Transverse colon (tissue), 4 donors: ENCODE data around the gene AGBL4. TPM values are rescaled to one million over a fixed set of nuclear protein-coding genes. Genes with fewer than 3 reads are reported as not detected.

Experiments used
- DNase-seq: peaks from one replicate; pipeline ENCODE4 v3.0.0-alpha.2; 2019
- H3K27ac ChIP-seq, 4 donors: fragments of 200-600 bp; sonication (generic); 2 replicates each; pipeline ENCODE4 v1.5.1; 2016 to 2018; ENCODE audit warnings: inconsistent platforms in 4 of 4
- H3K27me3 ChIP-seq: fragments of 200-600 bp; sonication (generic); 2 replicates; pipeline ENCODE4 v1.5.1; 2017; ENCODE audit warnings: inconsistent platforms
- H3K36me3 ChIP-seq, 4 donors: fragments of 200-600 bp; sonication (generic); 2 replicates each; pipeline ENCODE4 v1.5.1; 2017 to 2019; ENCODE audit warnings: inconsistent platforms in 4 of 4
- H3K4me1 ChIP-seq, 4 donors: fragments of 200-600 bp; sonication (generic); 2 replicates each; pipeline ENCODE4 v1.5.1; 2017 to 2020; ENCODE audit warnings: inconsistent platforms in 4 of 4
- H3K4me3 ChIP-seq, 4 donors: fragments of 200-600 bp; sonication (generic); 1 replicate in 1 of 4; 2 replicates in 3 of 4; pipeline versions ENCODE4 v1.5.1 to v1.6.1; 2017 to 2019; ENCODE audit warnings: inconsistent platforms in 4 of 4
- H3K9me3 ChIP-seq, 2 donors: fragments of 200-600 bp; sonication (generic); 2 replicates each; pipeline ENCODE4 v1.5.1; 2017 to 2019; ENCODE audit warnings: inconsistent platforms in 2 of 2
- EP300 ChIP-seq: sonication (generic); formaldehyde crosslinking; IDR thresholded peaks from one replicate; pipeline ENCODE4 v1.6.1; 2017; ENCODE audit warnings: antibody characterized with exemption, low read depth
- POLR2A ChIP-seq: fragments of 450-650 bp; IDR thresholded peaks from one replicate; pipeline ENCODE4 v1.6.1; 2016; ENCODE audit warnings: antibody characterized with exemption, mild to moderate bottlenecking, moderate library complexity
- POLR2AphosphoS5 ChIP-seq, 3 donors: sonication (generic); formaldehyde crosslinking; IDR thresholded peaks; one replicate each; pipeline ENCODE4 v1.6.1; 2016; ENCODE audit warnings: antibody characterized with exemption in 3 of 3
- WGBS, 2 donors: methylation state at CpG; one replicate each; pipeline ENCODE4 v1.1.5; 2018; ENCODE audit warnings: low coverage in 1 of 2; 5-methylcytosine and 5-hydroxymethylcytosine counted together
- in situ Hi-C, 4 donors: fragments of 200-750 bp; cut with MboI; loops; one replicate each; pipeline versions ENCODE4 v1.15.0 to v1.15.1; 2017; ENCODE audit warnings: low sequenced_read_pairs in 3 of 4, low pct_ligation_motif_present in 1 of 4, low pct_unique_long_range_greater_than_20kb in 1 of 4
- intact Hi-C: fragments of 100-400 bp; cut with DNase I; formaldehyde crosslinking; loops from one replicate; pipeline ENCODE4 v1.15.1; 2023; ENCODE audit warnings: low total_unique reads
- total RNA-seq, 4 donors: library from RNA; depleted of rRNA; stranded (reverse); fragments of >200 nt; gene quantifications; one replicate each; pipeline ENCODE4 v1.1.0, GENCODE V29; 2016
- TF ChIP-seq, protein P1 (sequence below), 5 experiments: fragments of 200-600 bp in 3 of 5; fragments of 450-650 bp in 2 of 5; sonication (generic) in 3 of 5; IDR thresholded peaks; 1 replicate in 2 of 5; 2 replicates in 3 of 5; pipeline ENCODE4 v1.5.1; 2016 to 2017; ENCODE audit warnings: antibody characterized with exemption in 5 of 5, inconsistent platforms in 3 of 5, mild to moderate bottlenecking in 2 of 5, moderate library complexity in 1 of 5

Gene AGBL4
- total RNA-seq, 4 donors from 2014 or later, result 0.82 TPM; not detected in 3

DNA sequence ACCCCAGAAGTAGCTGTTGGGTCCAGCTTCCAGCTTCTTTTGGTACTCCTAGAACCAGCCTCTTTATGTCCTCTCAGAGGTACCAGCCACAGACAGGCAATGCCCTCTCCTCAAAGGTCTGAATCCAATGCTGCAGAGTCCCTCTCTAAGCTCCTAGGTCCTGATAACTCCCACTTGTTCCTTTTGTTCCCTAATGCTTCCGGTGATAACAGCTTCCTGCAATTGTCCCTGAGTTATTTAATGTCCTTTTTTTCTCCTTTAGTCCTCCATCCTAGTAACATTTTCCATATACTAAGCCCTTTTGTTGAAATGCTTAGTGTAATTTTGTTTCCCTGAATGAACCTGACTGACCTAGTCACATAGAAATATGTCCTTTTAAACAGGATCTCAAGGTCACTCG lies 1045.3 kb downstream of the AGBL4 start:
- no peak overlapping the region for H3K4me3 ChIP-seq
- H3K27ac ChIP-seq, result no peak overlapping the region
- TF ChIP-seq POLR2AphosphoS5 (IDR thresholded peaks at IDR 0.05) (no peak), EP300 (no peak), POLR2A (no peak)
- TF ChIP-seq, protein P1, sequence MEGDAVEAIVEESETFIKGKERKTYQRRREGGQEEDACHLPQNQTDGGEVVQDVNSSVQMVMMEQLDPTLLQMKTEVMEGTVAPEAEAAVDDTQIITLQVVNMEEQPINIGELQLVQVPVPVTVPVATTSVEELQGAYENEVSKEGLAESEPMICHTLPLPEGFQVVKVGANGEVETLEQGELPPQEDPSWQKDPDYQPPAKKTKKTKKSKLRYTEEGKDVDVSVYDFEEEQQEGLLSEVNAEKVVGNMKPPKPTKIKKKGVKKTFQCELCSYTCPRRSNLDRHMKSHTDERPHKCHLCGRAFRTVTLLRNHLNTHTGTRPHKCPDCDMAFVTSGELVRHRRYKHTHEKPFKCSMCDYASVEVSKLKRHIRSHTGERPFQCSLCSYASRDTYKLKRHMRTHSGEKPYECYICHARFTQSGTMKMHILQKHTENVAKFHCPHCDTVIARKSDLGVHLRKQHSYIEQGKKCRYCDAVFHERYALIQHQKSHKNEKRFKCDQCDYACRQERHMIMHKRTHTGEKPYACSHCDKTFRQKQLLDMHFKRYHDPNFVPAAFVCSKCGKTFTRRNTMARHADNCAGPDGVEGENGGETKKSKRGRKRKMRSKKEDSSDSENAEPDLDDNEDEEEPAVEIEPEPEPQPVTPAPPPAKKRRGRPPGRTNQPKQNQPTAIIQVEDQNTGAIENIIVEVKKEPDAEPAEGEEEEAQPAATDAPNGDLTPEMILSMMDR (IDR thresholded peaks at IDR 0.05), result no peak
- no peaks in the 10 kb centered on the region for H3K27me3 ChIP-seq
- DNase-seq, result no peak
- no peaks in the 10 kb centered on the region for H3K36me3 ChIP-seq
- no peaks in the 10 kb centered on the region for H3K9me3 ChIP-seq
- in situ Hi-C loops, result no loop called here
- no peaks in the 10 kb centered on the region for H3K4me1 ChIP-seq
- intact Hi-C loops, result no loop called here
- WGBS, 2 donors, result 27 to 41% methylated on average over 2 of the region's 2 CpGs

DNA sequence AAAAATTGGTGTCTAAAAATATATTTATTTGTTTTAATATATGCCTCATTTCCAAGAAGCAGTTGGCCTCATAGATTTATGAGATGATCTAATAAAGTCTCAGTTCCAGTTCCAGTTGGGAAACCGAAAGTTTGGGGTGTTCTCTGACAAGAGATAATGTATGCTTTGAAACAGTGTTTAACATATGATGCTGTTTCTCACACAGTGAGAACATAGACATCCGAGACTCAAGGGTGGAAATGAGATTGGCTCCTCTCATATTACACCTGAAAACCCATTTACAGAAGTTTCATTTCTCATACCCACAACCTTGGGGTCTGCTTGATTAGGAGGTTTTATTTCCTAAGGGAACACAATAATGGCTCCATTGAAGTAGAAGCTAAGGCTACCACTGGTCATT lies 1046.5 kb downstream of the AGBL4 start:
- no peak overlapping the region for H3K27ac ChIP-seq
- no peak for DNase-seq
- no peaks in the 10 kb centered on the region for H3K9me3 ChIP-seq
- H3K4me3 ChIP-seq, result no peak overlapping the region
- no peaks in the 10 kb centered on the region for H3K36me3 ChIP-seq
- no peak for TF ChIP-seq POLR2AphosphoS5 (IDR thresholded peaks at IDR 0.05)
- no peak for TF ChIP-seq EP300
- TF ChIP-seq, protein P1 (IDR thresholded peaks at IDR 0.05), result no peak
- TF ChIP-seq POLR2A, result no peak
- 61 to 82% methylated on average over 2 of the region's 2 CpGs for WGBS, 2 donors
- in situ Hi-C loops (no loop called here), intact Hi-C loops (no loop called here)
- H3K27me3 ChIP-seq, result no peaks in the 10 kb centered on the region
- no peaks in the 10 kb centered on the region for H3K4me1 ChIP-seq

DNA sequence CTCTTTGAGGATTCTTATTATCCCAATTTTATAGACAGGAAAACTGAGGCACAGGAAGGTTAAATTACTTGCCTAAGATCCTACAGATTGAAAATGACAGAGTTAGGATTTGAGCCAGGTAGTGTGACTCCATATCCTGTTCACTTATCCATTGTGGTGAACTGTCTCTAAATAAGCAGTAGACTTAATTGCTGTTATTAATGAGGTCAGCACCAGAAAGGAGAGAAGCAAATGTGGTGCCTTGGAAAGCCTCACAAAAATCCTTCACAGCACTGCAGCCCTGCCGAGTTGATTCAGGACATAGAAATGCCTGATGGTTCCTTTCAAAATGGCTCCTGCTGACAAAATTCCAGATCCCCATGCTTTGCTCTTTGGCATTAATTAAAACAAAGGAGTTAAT lies 1053.8 kb downstream of the AGBL4 start:
- 42% methylated on average over 1 of the region's 1 CpG; no CpG with 5 or more reads in 1 of the 2 donors for WGBS, 2 donors
- Histone ChIP-seq H3K4me3 (no peak overlapping the region), H3K36me3 (no peaks in the 10 kb centered on the region), H3K27me3 (no peaks in the 10 kb centered on the region), H3K9me3 (no peaks in the 10 kb centered on the region), H3K4me1 (no peaks in the 10 kb centered on the region), H3K27ac (no peak overlapping the region)
- DNase-seq, result no peak
- intact Hi-C loops, result no loop called here
- in situ Hi-C loops, result no loop called here
- TF ChIP-seq EP300, result no peak

DNA sequence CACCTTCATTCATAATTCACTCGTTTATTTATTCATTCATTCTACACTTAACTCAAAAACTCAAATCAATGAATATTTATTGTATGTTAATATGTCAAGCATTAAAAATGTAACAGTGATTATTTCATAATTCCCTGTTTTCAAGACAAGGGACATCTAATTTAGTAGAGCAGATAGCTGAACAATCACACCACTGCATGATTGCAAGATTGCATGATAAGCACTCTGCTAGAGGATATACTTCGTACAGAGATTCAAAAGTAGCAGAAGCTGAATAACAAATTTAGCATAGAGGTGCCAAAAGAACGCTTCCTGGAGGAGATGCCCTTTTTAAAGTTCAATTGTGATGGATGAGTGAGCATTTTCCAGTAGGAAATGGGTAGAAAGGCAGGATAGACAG lies 1056.4 kb downstream of the AGBL4 start:
- in situ Hi-C loops, result no loop called here
- Histone ChIP-seq H3K27me3 (no peaks in the 10 kb centered on the region), H3K36me3 (no peaks in the 10 kb centered on the region), H3K9me3 (no peaks in the 10 kb centered on the region), H3K4me3 (no peak overlapping the region), H3K27ac (no peak overlapping the region), H3K4me1 (no peaks in the 10 kb centered on the region)
- no peak for DNase-seq
- TF ChIP-seq EP300 (no peak), POLR2AphosphoS5 (IDR thresholded peaks at IDR 0.05) (no peak), POLR2A (no peak)
- TF ChIP-seq, protein P1 (IDR thresholded peaks at IDR 0.05), result no peak
- intact Hi-C loops, result no loop called here
- WGBS, 2 donors, result 30 to 48% methylated on average over 3 of the region's 3 CpGs

DNA sequence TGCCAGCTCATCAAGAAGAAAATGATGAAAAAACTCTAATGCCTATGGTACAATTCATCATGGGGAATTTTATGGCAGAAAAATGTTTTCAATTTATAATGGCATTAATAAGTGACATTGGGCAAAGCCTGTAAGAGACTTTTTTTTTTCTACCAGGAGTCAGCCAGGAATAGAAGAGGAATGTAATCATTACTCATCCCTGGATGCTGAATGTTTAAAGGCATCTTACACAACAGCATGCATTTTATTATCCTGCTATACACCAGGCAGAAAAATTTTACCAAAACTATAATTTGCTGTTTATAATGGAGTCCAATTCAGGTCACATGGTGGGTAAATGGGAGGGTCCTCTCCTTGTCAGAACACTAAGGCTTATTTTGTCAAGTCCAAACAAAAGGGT lies 1057.2 kb downstream of the AGBL4 start:
- TF ChIP-seq EP300, result no peak
- TF ChIP-seq, protein P1 (IDR thresholded peaks at IDR 0.05), result no peak
- no peak for TF ChIP-seq POLR2AphosphoS5 (IDR thresholded peaks at IDR 0.05)
- no peak for TF ChIP-seq POLR2A
- intact Hi-C loops (no loop called here), in situ Hi-C loops (no loop called here)
- H3K27me3 ChIP-seq, result no peaks in the 10 kb centered on the region
- no peaks in the 10 kb centered on the region for H3K36me3 ChIP-seq
- no peaks in the 10 kb centered on the region for H3K4me1 ChIP-seq
- no peaks in the 10 kb centered on the region for H3K9me3 ChIP-seq
- H3K27ac ChIP-seq, result no peak overlapping the region
- H3K4me3 ChIP-seq, result no peak overlapping the region
- no peak for DNase-seq
